Stimulated activated naive CD8-positive, alpha-beta T cell treated with anti-CD3 and anti-CD28 coated beads, Interleukin-15, Interleukin-2, amounts not matched to agents 100 ng/mL and 50 ng/mL, for 24 hours (primary cell): ENCODE measurements around the gene CUX1.

Experiments
- H3K27ac Mint-ChIP-seq: one replicate; pipeline ENCODE4 v1.8.0; 2021; ENCODE audit warnings: mild to moderate bottlenecking, mixed read lengths
- H3K27me3 Mint-ChIP-seq: one replicate; pipeline ENCODE4 v1.8.0; 2021; ENCODE audit warnings: mixed read lengths
- H3K36me3 Mint-ChIP-seq: one replicate; pipeline ENCODE4 v1.8.0; 2021; ENCODE audit warnings: low read depth, mixed read lengths
- H3K4me1 Mint-ChIP-seq: one replicate; pipeline ENCODE4 v1.8.0; 2021; ENCODE audit warnings: low read depth, mixed read lengths
- H3K4me3 Mint-ChIP-seq: one replicate; pipeline ENCODE4 v1.8.0; 2021; ENCODE audit warnings: mild to moderate bottlenecking, mixed read lengths
- H3K9me3 Mint-ChIP-seq: one replicate; pipeline ENCODE4 v1.8.0; 2021; ENCODE audit warnings: mixed read lengths

Gene CUX1

GRCh38 chr7:102236592-102237287 lies 419.3 kb downstream of the CUX1 start:
- Mint-ChIP-seq H3K27ac (no peak overlapping the region), H3K9me3 (no peaks in the 10 kb centered on the region), H3K27me3 (no peaks in the 10 kb centered on the region), H3K4me3 (no peak overlapping the region), H3K36me3 (peaks cover 6% of the 10 kb centered on the region), H3K4me1 (no peaks in the 10 kb centered on the region)

GRCh38 chr7:102239206-102239820 lies 421.9 kb downstream of the CUX1 start:
- Mint-ChIP-seq H3K4me3 (no peak overlapping the region), H3K36me3 (peaks cover 5% of the 10 kb centered on the region), H3K4me1 (no peaks in the 10 kb centered on the region), H3K9me3 (no peaks in the 10 kb centered on the region), H3K27ac (no peak overlapping the region), H3K27me3 (no peaks in the 10 kb centered on the region)

GRCh38 chr7:102241431-102241830 lies 424.0 kb downstream of the CUX1 start:
- Mint-ChIP-seq H3K9me3 (no peaks in the 10 kb centered on the region), H3K27me3 (no peaks in the 10 kb centered on the region), H3K4me3 (no peak overlapping the region), H3K36me3 (peaks cover 4% of the 10 kb centered on the region), H3K4me1 (no peaks in the 10 kb centered on the region), H3K27ac (no peak overlapping the region)

DNA sequence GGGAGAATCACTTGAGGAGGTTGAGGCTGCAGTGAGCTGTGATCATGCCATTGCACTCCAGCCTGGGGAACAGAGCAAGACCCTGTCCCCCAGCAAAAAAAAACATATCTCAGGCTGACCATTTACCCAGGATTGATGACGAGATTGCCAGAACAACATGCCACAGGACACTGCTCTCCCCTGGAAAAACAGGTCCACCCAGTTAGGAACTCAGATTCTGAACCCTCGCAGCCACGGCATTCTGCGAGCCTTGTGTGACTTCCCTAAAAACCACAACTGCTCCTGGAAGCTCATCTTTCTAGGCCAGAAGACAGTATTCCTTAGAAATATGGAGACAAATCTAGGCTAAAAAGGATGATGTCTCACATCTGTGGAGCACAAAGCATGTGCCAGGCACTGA lies 427.2 kb downstream of the CUX1 start:
- H3K9me3 Mint-ChIP-seq, result no peaks in the 10 kb centered on the region
- no peak overlapping the region for H3K27ac Mint-ChIP-seq
- no peak overlapping the region for H3K4me3 Mint-ChIP-seq
- H3K36me3 Mint-ChIP-seq, result peaks cover 12% of the 10 kb centered on the region
- H3K27me3 Mint-ChIP-seq, result no peaks in the 10 kb centered on the region
- H3K4me1 Mint-ChIP-seq, result no peaks in the 10 kb centered on the region

DNA sequence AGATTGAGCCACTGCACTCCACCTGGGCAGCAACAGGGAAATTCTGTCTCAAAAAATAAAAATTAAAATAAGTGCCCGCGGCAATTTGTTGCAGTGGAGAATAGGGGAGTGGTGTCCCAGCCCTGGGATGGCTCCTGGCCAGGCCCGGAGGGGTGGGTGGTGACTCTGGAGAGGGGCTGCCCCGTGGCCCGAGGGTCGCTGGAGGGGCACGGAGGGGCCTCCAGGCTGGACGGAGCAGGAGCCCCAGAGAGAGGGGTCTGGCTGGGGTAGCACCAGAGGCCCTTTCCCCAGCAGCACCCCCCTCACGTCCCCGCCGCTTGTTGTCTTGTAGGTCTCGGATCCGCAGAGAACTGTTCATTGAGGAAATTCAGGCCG lies 430.6 kb downstream of the CUX1 start:
- Mint-ChIP-seq H3K9me3 (no peaks in the 10 kb centered on the region), H3K4me3 (no peak overlapping the region), H3K27me3 (no peaks in the 10 kb centered on the region), H3K4me1 (no peaks in the 10 kb centered on the region), H3K36me3 (peaks cover 21% of the 10 kb centered on the region), H3K27ac (no peak overlapping the region)

DNA sequence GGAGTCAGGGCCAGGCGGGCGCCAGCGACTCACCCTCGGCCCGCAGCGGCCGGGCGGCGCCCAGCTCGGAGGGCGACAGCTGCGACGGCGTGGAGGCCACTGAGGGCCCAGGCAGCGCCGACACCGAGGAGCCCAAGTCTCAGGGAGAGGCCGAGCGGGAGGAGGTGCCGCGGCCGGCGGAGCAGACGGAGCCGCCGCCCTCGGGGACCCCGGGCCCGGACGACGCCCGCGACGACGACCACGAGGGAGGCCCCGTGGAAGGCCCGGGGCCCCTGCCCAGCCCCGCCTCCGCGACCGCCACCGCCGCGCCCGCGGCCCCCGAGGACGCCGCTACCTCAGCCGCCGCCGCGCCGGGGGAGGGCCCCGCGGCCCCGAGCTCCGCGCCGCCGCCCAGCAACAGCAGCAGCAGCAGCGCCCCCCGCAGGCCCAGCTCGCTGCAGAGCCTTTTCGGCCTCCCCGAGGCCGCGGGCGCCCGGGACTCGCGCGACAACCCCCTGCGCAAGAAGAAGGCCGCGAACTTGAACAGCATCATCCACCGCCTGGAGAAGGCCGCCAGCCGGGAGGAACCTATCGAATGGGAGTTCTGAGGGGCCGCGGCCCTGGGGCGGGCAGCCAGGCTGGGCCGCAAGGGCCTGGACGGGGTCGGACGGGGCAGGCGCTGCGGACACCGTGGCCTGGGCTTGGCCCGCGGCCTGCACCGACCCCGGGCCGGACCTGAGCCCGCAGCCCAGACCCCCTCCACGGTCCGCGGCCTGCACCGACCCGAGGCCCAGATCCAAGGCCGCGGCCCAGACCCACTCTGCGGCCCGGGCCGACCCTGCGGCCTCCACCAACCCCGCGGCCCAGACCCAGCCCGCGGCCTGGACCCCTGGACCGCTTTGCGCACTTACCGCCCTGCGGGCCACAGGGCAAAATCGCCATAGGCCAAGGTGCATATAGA lies 431.3 kb downstream of the CUX1 start:
- Mint-ChIP-seq H3K4me3 (no peak overlapping the region), H3K27me3 (no peaks in the 10 kb centered on the region), H3K9me3 (no peaks in the 10 kb centered on the region), H3K36me3 (peaks cover 17% of the 10 kb centered on the region), H3K27ac (no peak overlapping the region), H3K4me1 (no peaks in the 10 kb centered on the region)

- peaks cover 17% of the 10 kb centered on the region for H3K36me3 Mint-ChIP-seq
- H3K27ac Mint-ChIP-seq, result no peak overlapping the region
- no peaks in the 10 kb centered on the region for H3K27me3 Mint-ChIP-seq
- H3K4me1 Mint-ChIP-seq, result no peaks in the 10 kb centered on the region
- H3K4me3 Mint-ChIP-seq, result no peak overlapping the region
- H3K9me3 Mint-ChIP-seq, result no peaks in the 10 kb centered on the region
These were observed 434.3 kb downstream of the CUX1 start for GRCh38 chr7:102251531-102252365.

DNA sequence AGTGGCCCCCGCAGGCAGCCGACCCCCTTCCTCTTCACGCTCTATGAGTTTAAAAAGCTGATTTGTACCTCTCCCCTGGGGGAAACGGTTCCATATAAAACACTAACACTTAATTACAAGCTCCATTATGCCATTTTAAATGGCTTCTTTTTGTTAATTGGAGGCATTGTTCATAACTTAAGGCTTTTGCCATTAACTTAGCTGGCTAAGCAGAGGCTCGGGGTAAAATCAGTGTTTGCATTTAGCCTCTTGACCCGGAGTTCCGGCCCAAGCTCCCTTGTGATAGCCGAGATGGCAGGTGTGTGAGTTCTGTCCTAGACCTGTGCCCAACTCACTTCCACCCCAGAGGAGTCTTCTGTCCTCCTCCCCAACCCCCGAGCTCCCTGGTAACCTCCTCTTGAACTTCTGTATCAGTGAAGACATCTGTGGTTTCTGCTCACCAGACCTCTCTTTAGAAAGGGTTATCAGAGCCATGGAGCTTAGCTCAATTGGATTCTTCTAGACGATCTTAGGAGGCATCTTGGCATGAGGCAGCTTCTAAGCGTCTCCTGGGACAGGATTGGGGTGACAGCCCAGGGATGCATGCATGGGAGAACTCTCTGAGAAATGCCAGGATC lies 435.0 kb downstream of the CUX1 start:
- no peaks in the 10 kb centered on the region for H3K4me1 Mint-ChIP-seq
- H3K9me3 Mint-ChIP-seq, result no peaks in the 10 kb centered on the region
- H3K27ac Mint-ChIP-seq, result no peak overlapping the region
- no peak overlapping the region for H3K4me3 Mint-ChIP-seq
- H3K27me3 Mint-ChIP-seq, result no peaks in the 10 kb centered on the region
- H3K36me3 Mint-ChIP-seq, result peaks cover 14% of the 10 kb centered on the region

DNA sequence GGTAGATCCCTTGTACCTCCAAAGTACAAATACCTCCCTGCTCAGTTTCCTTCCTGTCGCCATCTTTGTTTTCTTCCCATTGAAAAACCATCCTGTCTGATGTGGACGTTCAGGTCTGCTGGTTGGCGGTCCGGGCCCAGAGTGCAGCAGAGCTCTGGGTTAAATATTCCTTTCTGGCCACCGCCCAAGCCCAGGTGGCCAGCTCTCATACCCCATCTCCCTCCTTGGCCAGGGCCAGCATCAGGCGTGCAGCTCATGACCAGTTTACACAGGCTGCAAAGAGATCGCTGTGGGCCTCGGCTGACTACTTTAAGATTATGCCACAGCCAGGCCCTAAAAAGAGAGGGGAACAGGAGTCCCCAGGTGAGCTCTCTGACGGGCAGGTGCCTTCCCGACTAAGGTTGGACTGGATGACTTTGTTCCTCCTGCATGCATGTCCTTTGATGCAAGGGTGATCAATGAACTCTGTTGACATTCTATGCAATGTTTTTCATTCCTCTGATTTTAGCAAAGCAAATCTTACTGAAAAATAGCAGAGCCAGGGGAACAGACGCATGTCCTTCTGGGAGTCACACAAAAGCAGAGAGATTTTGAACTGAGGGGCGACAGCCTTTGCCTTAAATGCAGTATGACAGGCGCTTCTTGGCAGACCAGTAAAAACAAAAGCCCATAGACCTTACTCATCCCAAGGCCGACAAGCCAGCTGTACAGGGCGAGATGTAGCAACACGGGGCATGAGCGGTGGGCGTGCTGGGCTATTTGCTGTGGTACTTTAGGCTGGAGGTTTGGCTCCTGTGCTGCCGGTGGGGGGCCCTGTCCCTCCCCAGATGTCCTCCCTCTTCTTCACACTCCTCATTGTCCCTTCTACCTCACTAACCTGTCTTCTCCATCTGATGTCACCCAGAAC lies 435.9 kb downstream of the CUX1 start:
- Mint-ChIP-seq H3K27ac (no peak overlapping the region), H3K9me3 (no peaks in the 10 kb centered on the region), H3K4me3 (no peak overlapping the region), H3K36me3 (peaks cover 13% of the 10 kb centered on the region), H3K27me3 (no peaks in the 10 kb centered on the region), H3K4me1 (no peaks in the 10 kb centered on the region)

GRCh38 chr7:102253973-102254370 lies 436.5 kb downstream of the CUX1 start:
- no peaks in the 10 kb centered on the region for H3K9me3 Mint-ChIP-seq
- peaks cover 13% of the 10 kb centered on the region for H3K36me3 Mint-ChIP-seq
- no peaks in the 10 kb centered on the region for H3K4me1 Mint-ChIP-seq
- H3K27ac Mint-ChIP-seq, result no peak overlapping the region
- H3K4me3 Mint-ChIP-seq, result no peak overlapping the region
- H3K27me3 Mint-ChIP-seq, result no peaks in the 10 kb centered on the region

DNA sequence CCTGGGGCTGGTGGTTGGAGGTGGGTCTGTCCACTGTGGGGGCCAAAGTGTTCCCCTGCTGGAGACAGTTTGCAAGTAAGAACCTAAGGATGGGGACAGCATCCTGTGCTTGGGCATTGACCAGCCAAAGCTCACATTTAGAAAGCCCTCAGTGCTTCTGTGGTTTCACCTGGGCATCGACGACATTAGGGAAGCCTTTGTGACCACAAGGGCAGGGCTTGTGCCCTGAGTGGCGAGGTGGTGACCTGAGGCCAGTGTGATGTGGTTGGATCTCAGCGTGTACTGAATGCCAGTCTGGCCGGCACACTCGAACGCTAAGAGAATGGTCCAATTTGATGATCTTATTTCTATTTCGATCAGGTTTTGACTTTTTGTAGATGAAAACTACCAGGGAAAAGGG lies 437.1 kb downstream of the CUX1 start:
- Mint-ChIP-seq H3K27me3 (no peaks in the 10 kb centered on the region), H3K4me3 (no peak overlapping the region), H3K36me3 (peaks cover 10% of the 10 kb centered on the region), H3K4me1 (no peaks in the 10 kb centered on the region), H3K27ac (no peak overlapping the region), H3K9me3 (no peaks in the 10 kb centered on the region)

- Mint-ChIP-seq H3K27ac (no peak overlapping the region), H3K4me3 (no peak overlapping the region), H3K4me1 (no peaks in the 10 kb centered on the region), H3K9me3 (no peaks in the 10 kb centered on the region), H3K27me3 (no peaks in the 10 kb centered on the region), H3K36me3 (peaks cover 2% of the 10 kb centered on the region)
These were observed 438.1 kb downstream of the CUX1 start for GRCh38 chr7:102255501-102255900.

DNA sequence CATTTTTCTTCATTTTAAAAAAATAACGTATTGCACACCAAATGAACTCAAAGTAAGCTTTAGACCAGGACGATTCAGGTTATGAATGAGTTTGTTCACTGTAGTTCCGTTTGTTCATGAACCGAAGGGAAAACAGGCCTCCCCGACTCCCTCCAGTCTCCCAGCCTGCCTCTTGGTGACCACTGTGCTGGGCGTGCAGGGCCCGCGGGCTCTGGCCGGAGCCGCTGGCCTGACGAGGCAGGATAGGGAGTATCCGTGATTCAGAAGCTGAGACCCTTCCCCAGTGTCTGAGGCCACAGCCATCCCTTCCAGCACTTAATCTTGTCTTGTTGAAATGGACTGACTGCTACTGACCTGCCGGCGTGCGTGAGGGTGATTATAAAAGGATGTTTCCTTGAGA lies 438.5 kb downstream of the CUX1 start:
- Mint-ChIP-seq H3K4me1 (no peaks in the 10 kb centered on the region), H3K4me3 (no peak overlapping the region), H3K9me3 (no peaks in the 10 kb centered on the region)

More for the DNA sequence above, 438.5 kb downstream of the CUX1 start:
- H3K36me3 Mint-ChIP-seq, result no peaks in the 10 kb centered on the region
- no peaks in the 10 kb centered on the region for H3K27me3 Mint-ChIP-seq
- H3K27ac Mint-ChIP-seq, result no peak overlapping the region
